ENCODE measurements around the gene CFAP99.
"Not testable (repeated sequence)": the region's sequence is repeated elsewhere in the genome, so short reads cannot be mapped to it uniquely, and the experiment has no call there.

DNA sequence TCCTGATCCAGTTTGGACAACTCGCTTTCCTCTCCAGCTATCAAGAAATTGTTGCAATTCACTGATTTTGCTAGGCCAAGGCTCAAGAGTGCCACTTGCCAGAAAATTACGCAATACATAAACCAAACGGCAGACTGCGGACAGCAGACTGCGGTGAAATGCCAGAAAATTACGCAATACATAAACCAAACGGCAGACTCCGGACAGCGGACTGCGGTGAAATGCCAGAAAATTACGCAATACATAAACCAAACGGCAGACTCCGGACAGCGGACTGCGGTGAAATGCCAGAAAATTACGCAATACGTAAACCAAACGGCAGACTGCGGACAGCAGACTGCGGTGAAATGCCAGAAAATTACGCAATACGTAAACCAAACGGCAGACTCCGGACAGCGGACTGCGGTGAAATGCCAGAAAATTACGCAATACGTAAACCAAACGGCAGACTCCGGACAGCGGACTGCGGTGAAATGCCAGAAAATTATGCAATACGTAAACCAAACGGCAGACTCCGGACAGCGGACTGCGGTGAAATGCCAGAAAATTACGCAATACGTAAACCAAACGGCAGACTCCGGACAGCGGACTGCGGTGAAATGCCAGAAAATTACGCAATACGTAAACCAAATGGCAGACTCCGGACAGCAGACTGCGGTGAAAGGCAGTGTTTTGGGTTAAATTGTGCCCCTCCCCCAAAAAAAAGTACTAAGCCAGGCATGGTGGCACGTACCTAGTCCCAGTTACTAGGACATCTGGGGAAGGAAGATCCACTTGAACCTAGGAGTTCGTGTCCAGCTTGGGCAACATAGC lies 11.4 kb downstream of the CFAP99 start:
- TF ChIP-seq, protein P1, sequence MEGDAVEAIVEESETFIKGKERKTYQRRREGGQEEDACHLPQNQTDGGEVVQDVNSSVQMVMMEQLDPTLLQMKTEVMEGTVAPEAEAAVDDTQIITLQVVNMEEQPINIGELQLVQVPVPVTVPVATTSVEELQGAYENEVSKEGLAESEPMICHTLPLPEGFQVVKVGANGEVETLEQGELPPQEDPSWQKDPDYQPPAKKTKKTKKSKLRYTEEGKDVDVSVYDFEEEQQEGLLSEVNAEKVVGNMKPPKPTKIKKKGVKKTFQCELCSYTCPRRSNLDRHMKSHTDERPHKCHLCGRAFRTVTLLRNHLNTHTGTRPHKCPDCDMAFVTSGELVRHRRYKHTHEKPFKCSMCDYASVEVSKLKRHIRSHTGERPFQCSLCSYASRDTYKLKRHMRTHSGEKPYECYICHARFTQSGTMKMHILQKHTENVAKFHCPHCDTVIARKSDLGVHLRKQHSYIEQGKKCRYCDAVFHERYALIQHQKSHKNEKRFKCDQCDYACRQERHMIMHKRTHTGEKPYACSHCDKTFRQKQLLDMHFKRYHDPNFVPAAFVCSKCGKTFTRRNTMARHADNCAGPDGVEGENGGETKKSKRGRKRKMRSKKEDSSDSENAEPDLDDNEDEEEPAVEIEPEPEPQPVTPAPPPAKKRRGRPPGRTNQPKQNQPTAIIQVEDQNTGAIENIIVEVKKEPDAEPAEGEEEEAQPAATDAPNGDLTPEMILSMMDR (IDR thresholded peaks at IDR 0.05): not testable (repeated sequence)
- not testable (repeated sequence) for TF ChIP-seq POLR2A (IDR thresholded peaks at IDR 0.05)
- peak in 1 of 3 donors; percentile 16 for TF ChIP-seq POLR2AphosphoS5 (IDR thresholded peaks at IDR 0.05)

All from breast epithelium (tissue), 3 donors.